ENCODE measurements around the gene GBX1.

Gene GBX1

DNA sequence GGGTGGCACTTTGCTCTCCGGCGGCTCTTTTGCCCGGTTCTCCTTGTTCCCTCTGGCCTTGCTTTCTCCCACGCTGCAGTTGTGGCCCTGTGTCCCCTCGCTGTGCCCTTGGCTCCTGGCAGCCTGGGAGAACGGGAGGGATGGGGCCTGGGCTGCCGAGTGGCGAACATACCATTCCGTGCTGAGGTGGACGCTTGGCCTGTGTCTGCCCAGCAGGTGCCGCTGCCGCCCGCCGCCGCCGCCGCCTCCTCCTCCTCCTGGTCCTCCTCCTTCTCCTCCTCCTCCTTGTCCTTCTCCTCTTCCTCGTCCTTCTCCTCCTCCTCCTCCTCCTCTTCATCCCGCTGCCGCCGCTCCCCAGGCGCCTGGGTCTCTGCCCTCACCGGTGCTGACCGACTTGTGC, 45.2 kb downstream of the GBX1 start:
- no peaks in the 10 kb centered on the region for H3K4me1 ChIP-seq (ENCODE audit: insufficient read depth, low read length, poor library complexity, severe bottlenecking)
- no peaks in the 10 kb centered on the region for H4K20me1 ChIP-seq (ENCODE audit: insufficient read depth, low read length, poor library complexity, severe bottlenecking)
- no peak overlapping the region for H3K9ac ChIP-seq (ENCODE audit: low read depth, low read length, poor library complexity, severe bottlenecking)
- no peaks in the 10 kb centered on the region for H3K9me3 ChIP-seq (ENCODE audit: insufficient read depth, low read depth, low read length)
- no peak overlapping the region for H2AFZ ChIP-seq (ENCODE audit: low read length)
- TF ChIP-seq EZH2phosphoT487 (IDR thresholded peaks at IDR 0.05; ENCODE audit: borderline replicate concordance), result no peak
- TF ChIP-seq, protein P1, sequence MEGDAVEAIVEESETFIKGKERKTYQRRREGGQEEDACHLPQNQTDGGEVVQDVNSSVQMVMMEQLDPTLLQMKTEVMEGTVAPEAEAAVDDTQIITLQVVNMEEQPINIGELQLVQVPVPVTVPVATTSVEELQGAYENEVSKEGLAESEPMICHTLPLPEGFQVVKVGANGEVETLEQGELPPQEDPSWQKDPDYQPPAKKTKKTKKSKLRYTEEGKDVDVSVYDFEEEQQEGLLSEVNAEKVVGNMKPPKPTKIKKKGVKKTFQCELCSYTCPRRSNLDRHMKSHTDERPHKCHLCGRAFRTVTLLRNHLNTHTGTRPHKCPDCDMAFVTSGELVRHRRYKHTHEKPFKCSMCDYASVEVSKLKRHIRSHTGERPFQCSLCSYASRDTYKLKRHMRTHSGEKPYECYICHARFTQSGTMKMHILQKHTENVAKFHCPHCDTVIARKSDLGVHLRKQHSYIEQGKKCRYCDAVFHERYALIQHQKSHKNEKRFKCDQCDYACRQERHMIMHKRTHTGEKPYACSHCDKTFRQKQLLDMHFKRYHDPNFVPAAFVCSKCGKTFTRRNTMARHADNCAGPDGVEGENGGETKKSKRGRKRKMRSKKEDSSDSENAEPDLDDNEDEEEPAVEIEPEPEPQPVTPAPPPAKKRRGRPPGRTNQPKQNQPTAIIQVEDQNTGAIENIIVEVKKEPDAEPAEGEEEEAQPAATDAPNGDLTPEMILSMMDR (conservative IDR thresholded peaks at IDR 0.05; ENCODE audit: low read length), result no peak
- no peaks in the 10 kb centered on the region for H3K27me3 ChIP-seq (ENCODE audit: insufficient read depth, low read length, poor library complexity, severe bottlenecking)
- H3K4me3 ChIP-seq (ENCODE audit: low read length, poor library complexity, severe bottlenecking), result no peak overlapping the region
- H3K79me2 ChIP-seq (ENCODE audit: insufficient read depth, low read length), result no peaks in the 10 kb centered on the region
- H3K4me2 ChIP-seq (ENCODE audit: low read depth, low read length, poor library complexity, severe bottlenecking), result no peak overlapping the region
- H3K36me3 ChIP-seq (ENCODE audit: insufficient read depth, low read length), result peaks cover 42% of the 10 kb centered on the region; the same call in 1 of the 2 replicates
- no peaks in the 10 kb centered on the region for H3K9me2 ChIP-seq (replicated peaks; ENCODE audit: low read depth, low read length)
- H3F3A ChIP-seq (ENCODE audit: low read depth), result no peaks in the 10 kb centered on the region

DNA sequence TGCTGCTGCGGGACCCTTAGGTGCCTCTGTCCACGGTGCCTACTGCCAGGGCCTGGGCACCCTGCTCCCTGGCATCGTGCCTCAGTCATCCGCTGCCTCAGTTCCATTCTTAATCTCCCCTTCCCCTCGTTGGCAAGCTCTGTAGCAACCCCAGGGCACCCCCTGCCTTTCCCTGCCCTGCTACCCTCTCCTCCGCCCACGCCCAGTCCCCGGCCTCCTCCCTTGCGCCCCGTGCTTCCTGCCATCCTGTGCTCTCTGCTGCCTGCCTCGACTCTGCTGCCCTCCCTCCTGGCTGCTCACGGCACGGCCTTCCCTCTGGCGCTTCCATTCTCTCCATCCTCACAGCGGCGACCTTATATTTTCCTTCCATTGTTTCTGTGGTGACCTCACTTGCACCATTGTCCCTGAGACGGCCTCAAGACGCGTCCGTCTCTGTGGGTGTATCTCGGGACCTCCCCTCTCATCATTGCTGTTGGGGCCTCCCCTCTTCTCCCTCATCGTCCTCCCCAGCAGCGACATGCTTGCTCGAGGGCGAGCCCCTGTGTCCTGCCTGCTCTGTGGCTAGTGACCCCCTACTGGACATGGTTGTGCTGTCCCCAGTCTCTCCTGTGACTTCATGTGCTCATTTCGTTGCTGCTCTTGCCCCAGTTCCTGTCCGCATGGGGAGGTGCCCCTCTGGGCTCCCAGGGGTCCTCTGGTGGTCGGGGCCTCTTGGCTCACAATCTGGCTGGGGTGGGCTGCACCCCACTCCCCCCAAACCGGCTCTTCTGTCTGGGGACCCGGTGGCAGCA, 45.9 kb downstream of the GBX1 start:
- no peaks in the 10 kb centered on the region for H4K20me1 ChIP-seq (ENCODE audit: insufficient read depth, low read length, poor library complexity, severe bottlenecking)
- no peaks in the 10 kb centered on the region for H3F3A ChIP-seq (ENCODE audit: low read depth)
- no peak overlapping the region for H3K4me3 ChIP-seq (ENCODE audit: low read length, poor library complexity, severe bottlenecking)
- peaks cover 42% of the 10 kb centered on the region; the same call in 1 of the 2 replicates for H3K36me3 ChIP-seq (ENCODE audit: insufficient read depth, low read length)
- no peaks in the 10 kb centered on the region for H3K9me3 ChIP-seq (ENCODE audit: insufficient read depth, low read depth, low read length)
- H3K9ac ChIP-seq (ENCODE audit: low read depth, low read length, poor library complexity, severe bottlenecking), result no peak overlapping the region
- H2AFZ ChIP-seq (ENCODE audit: low read length), result no peak overlapping the region
- TF ChIP-seq, protein P1 (conservative IDR thresholded peaks at IDR 0.05; ENCODE audit: low read length), result no peak
- no peak for TF ChIP-seq EZH2phosphoT487 (IDR thresholded peaks at IDR 0.05; ENCODE audit: borderline replicate concordance)
- no peaks in the 10 kb centered on the region for H3K9me2 ChIP-seq (replicated peaks; ENCODE audit: low read depth, low read length)
- no peaks in the 10 kb centered on the region for H3K79me2 ChIP-seq (ENCODE audit: insufficient read depth, low read length)
- H3K4me2 ChIP-seq (ENCODE audit: low read depth, low read length, poor library complexity, severe bottlenecking), result no peak overlapping the region
- no peaks in the 10 kb centered on the region for H3K27me3 ChIP-seq (ENCODE audit: insufficient read depth, low read length, poor library complexity, severe bottlenecking)
- H3K4me1 ChIP-seq (ENCODE audit: insufficient read depth, low read length, poor library complexity, severe bottlenecking), result no peaks in the 10 kb centered on the region

DNA sequence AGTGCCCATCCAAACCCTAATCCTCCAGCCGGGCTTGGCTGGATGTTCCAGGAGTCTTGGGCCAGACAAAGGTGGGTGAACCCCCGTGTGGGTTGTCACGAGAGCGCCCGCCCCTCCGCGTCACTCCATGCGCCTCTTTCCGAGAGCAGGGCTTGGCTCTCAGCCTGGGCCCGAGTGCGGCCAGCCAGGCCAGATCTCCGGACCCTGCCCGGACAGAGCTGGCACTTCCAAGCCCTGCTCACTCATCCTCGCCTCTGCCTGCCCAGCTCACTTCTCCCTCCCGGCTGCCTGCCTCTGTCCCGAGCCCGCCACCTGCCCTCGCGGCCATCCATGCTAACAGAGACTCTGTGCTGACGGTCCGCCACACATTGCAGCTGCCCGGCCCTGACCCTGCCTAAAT, 46.6 kb downstream of the GBX1 start:
- Histone ChIP-seq H3K9me2 (replicated peaks; ENCODE audit: low read depth, low read length) (no peaks in the 10 kb centered on the region), H4K20me1 (ENCODE audit: insufficient read depth, low read length, poor library complexity, severe bottlenecking) (no peaks in the 10 kb centered on the region), H3K79me2 (ENCODE audit: insufficient read depth, low read length) (peaks cover 4% of the 10 kb centered on the region; the same call in 1 of the 2 replicates), H3K27me3 (ENCODE audit: insufficient read depth, low read length, poor library complexity, severe bottlenecking) (no peaks in the 10 kb centered on the region), H3K4me2 (ENCODE audit: low read depth, low read length, poor library complexity, severe bottlenecking) (no peak overlapping the region), H3K4me3 (ENCODE audit: low read length, poor library complexity, severe bottlenecking) (no peak overlapping the region), H3F3A (ENCODE audit: low read depth) (no peaks in the 10 kb centered on the region), H2AFZ (ENCODE audit: low read length) (no peak overlapping the region), H3K9ac (ENCODE audit: low read depth, low read length, poor library complexity, severe bottlenecking) (no peak overlapping the region), H3K4me1 (ENCODE audit: insufficient read depth, low read length, poor library complexity, severe bottlenecking) (no peaks in the 10 kb centered on the region), H3K36me3 (ENCODE audit: insufficient read depth, low read length) (peaks cover 42% of the 10 kb centered on the region; the same call in 1 of the 2 replicates), H3K9me3 (ENCODE audit: insufficient read depth, low read depth, low read length) (no peaks in the 10 kb centered on the region)
- TF ChIP-seq, protein P1 (conservative IDR thresholded peaks at IDR 0.05; ENCODE audit: low read length), result no peak
- TF ChIP-seq EZH2phosphoT487 (IDR thresholded peaks at IDR 0.05; ENCODE audit: borderline replicate concordance), result no peak

All from Loucy (cell line).